Activated T-cell treated with anti-CD3 and anti-CD28 coated beads, Interleukin-2, amount 50 U/mL, for 24 hours (primary cell): ENCODE measurements around the gene POPDC2.
"Not testable (repeated sequence)": the region's sequence is repeated elsewhere in the genome, so short reads cannot be mapped to it uniquely, and the experiment has no call there.

ENCODE experiments used
- DNase-seq: peaks from one replicate; pipeline ENCODE4 v3.0.0-alpha.2; 2020
- H3K27ac Mint-ChIP-seq: 2 replicates; pipeline ENCODE4 v1.8.0; 2020; ENCODE audit warnings: mild to moderate bottlenecking, mixed read lengths
- H3K27me3 Mint-ChIP-seq: 2 replicates; pipeline ENCODE4 v1.8.0; 2020; ENCODE audit warnings: mixed read lengths
- H3K36me3 Mint-ChIP-seq: 2 replicates; pipeline ENCODE4 v1.8.0; 2020; ENCODE audit warnings: low read depth, mixed read lengths
- H3K4me1 Mint-ChIP-seq: 2 replicates; pipeline ENCODE4 v1.8.0; 2020; ENCODE audit warnings: low read depth, mixed read lengths
- H3K4me3 Mint-ChIP-seq: 2 replicates; pipeline ENCODE4 v1.8.0; 2020; ENCODE audit warnings: mild to moderate bottlenecking, moderate library complexity, mixed read lengths
- H3K9me3 Mint-ChIP-seq: 2 replicates; pipeline ENCODE4 v1.8.0; 2020; ENCODE audit warnings: mixed read lengths

Gene POPDC2, protein sequence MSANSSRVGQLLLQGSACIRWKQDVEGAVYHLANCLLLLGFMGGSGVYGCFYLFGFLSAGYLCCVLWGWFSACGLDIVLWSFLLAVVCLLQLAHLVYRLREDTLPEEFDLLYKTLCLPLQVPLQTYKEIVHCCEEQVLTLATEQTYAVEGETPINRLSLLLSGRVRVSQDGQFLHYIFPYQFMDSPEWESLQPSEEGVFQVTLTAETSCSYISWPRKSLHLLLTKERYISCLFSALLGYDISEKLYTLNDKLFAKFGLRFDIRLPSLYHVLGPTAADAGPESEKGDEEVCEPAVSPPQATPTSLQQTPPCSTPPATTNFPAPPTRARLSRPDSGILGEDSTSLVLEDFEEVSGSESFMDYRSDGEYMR

GRCh38 chr3:119660474-119661440 is at the start of gene POPDC2:
POPDC2 (minus strand) TSS chr3:119660589; CDS start chr3:119660423, 166 bp downstream.
- Mint-ChIP-seq H3K27me3 (no peaks in the 10 kb centered on the region), H3K36me3 (peaks cover 10% of the 10 kb centered on the region), H3K4me1 (peaks cover 1% of the 10 kb centered on the region), H3K4me3 (no peak within 1 kb of the TSS), H3K27ac (no peak within 1 kb of the TSS), H3K9me3 (no peaks in the 10 kb centered on the region)
- no peak for DNase-seq

GRCh38 chr3:119703820-119704531 is 43.6 kb upstream of the POPDC2 start:
- no peak for DNase-seq
- H3K4me1 Mint-ChIP-seq, result peaks cover 43% of the 10 kb centered on the region
- peak overlapping the region; percentile 68 for H3K4me3 Mint-ChIP-seq
- peaks cover 5% of the 10 kb centered on the region for H3K36me3 Mint-ChIP-seq
- H3K9me3 Mint-ChIP-seq, result peaks cover 10% of the 10 kb centered on the region
- H3K27ac Mint-ChIP-seq, result no peak overlapping the region
- H3K27me3 Mint-ChIP-seq, result peaks cover 11% of the 10 kb centered on the region

DNA sequence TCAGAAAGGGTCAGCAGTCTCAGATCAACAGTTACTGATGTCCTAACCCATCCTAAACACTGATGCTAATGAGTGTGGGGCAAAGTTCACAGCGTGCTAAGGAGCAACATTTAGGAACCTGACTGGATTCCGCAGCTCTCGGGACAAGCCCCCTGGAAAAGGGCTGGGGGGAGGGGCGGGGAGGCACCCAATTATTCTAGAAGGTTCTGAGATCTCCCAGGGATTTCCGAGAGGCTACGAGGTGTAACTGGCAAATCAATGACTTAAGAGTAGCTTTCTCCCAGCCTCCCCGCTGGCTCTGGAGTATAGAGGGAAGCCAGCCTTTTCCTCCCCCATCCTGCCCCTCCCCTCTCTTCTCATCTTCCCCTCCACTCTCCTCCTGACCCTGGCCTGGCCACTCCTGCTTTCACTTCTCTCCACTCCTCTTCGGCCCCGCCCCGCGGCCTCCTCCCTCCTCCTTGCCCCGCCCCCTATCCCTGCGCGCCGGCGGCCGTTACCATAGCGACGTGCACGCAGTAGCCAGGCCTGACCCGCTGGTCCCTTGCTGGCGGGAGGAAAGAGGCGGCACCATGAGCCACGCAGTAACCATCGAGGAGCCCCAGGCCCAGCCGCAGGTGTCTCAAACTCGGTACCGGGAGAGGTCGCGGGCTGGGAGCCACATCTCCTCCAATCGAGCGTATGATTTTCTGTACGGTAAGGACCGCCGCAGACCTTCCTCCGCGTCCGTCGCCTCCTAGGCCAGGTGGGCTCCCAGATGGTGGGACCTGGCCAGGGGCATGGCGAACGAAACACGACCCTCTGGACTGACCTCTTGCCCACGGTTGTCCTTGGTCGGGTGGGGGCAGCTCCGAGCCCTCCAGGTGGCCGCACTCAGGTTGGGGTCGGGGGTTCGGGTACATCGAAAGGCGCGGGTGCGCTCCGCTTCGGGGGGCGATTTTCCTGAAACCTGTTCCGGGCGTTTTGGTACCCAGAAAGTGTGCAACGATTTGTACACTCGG is 42.4 kb upstream of the POPDC2 start, which contains the start of gene CFAP91:
Gene CFAP91 (plus strand): TSS at position 493 of the 998 bp plus-strand sequence. CDS start 77 bp downstream, at position 570.
- Mint-ChIP-seq H3K27me3 (peaks cover 11% of the 10 kb centered on the region), H3K27ac (peak within 1 kb of the TSS; percentile 13), H3K9me3 (peaks cover 10% of the 10 kb centered on the region), H3K4me1 (peaks cover 43% of the 10 kb centered on the region), H3K36me3 (peaks cover 5% of the 10 kb centered on the region), H3K4me3 (peak within 1 kb of the TSS; percentile 68)
- DNase-seq, result peak; percentile 86

GRCh38 chr3:119700920-119701734 is 40.7 kb upstream of the POPDC2 start:
- H3K9me3 Mint-ChIP-seq, result peaks cover 10% of the 10 kb centered on the region
- H3K27ac Mint-ChIP-seq, result peak overlapping the region; percentile 92
- DNase-seq, result peak; percentile 36
- peaks cover 46% of the 10 kb centered on the region for H3K4me1 Mint-ChIP-seq
- H3K27me3 Mint-ChIP-seq, result peaks cover 11% of the 10 kb centered on the region
- H3K36me3 Mint-ChIP-seq, result peaks cover 5% of the 10 kb centered on the region
- H3K4me3 Mint-ChIP-seq, result no peak overlapping the region

- Mint-ChIP-seq H3K36me3 (peaks cover 5% of the 10 kb centered on the region), H3K27me3 (peaks cover 11% of the 10 kb centered on the region), H3K27ac (peak overlapping the region; percentile 92), H3K4me1 (peaks cover 46% of the 10 kb centered on the region), H3K4me3 (peak overlapping the region; percentile 8), H3K9me3 (peaks cover 10% of the 10 kb centered on the region)
- peak; percentile 31 for DNase-seq
Observed at GRCh38 chr3:119700269-119700919, 40.0 kb upstream of the POPDC2 start.

GRCh38 chr3:119697394-119697793 is 37.0 kb upstream of the POPDC2 start:
- no peak overlapping the region for H3K27ac Mint-ChIP-seq
- H3K4me1 Mint-ChIP-seq, result peaks cover 32% of the 10 kb centered on the region
- H3K4me3 Mint-ChIP-seq, result no peak overlapping the region
- peaks cover 10% of the 10 kb centered on the region for H3K9me3 Mint-ChIP-seq
- H3K27me3 Mint-ChIP-seq, result no peaks in the 10 kb centered on the region
- no peak for DNase-seq
- H3K36me3 Mint-ChIP-seq, result peaks cover 5% of the 10 kb centered on the region

GRCh38 chr3:119695480-119695879 is 35.1 kb upstream of the POPDC2 start:
- no peak for DNase-seq
- H3K36me3 Mint-ChIP-seq, result no peaks in the 10 kb centered on the region
- H3K27me3 Mint-ChIP-seq, result no peaks in the 10 kb centered on the region
- H3K27ac Mint-ChIP-seq, result no peak overlapping the region
- peaks cover 15% of the 10 kb centered on the region for H3K4me1 Mint-ChIP-seq
- H3K4me3 Mint-ChIP-seq, result no peak overlapping the region
- H3K9me3 Mint-ChIP-seq, result peaks cover 3% of the 10 kb centered on the region

GRCh38 chr3:119690043-119690656 is 29.8 kb upstream of the POPDC2 start:
- Mint-ChIP-seq H3K4me1 (no peaks in the 10 kb centered on the region), H3K27ac (no peak overlapping the region), H3K9me3 (no peaks in the 10 kb centered on the region), H3K4me3 (no peak overlapping the region), H3K27me3 (peaks cover 9% of the 10 kb centered on the region), H3K36me3 (no peaks in the 10 kb centered on the region)
- no peak for DNase-seq

- Mint-ChIP-seq H3K9me3 (no peaks in the 10 kb centered on the region), H3K27ac (no peak overlapping the region), H3K36me3 (no peaks in the 10 kb centered on the region), H3K4me1 (no peaks in the 10 kb centered on the region), H3K4me3 (no peak overlapping the region), H3K27me3 (peaks cover 9% of the 10 kb centered on the region)
- DNase-seq, result no peak
Observed at GRCh38 chr3:119683421-119683820, 23.0 kb upstream of the POPDC2 start.

DNA sequence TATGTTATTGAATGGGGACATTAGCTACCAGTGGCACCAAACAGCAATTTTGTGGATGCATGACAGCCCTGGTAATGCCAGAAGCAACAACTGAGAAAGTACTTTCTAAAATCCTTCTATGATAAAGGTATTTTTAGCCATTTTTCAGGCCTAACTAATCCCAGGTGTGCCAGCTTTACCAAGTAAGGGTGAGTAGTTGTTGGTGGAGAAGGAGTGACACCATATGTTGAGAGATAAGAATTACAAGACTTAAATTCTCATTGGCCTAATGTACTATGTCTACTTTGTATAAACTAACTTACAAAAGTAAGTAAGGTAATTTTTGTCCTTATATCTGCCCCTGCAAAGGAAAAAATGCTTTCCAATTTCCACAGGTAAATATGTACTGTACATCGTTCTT is 20.9 kb upstream of the POPDC2 start:
- peaks cover 11% of the 10 kb centered on the region for H3K4me1 Mint-ChIP-seq
- H3K27ac Mint-ChIP-seq, result no peak overlapping the region
- H3K4me3 Mint-ChIP-seq, result no peak overlapping the region
- H3K36me3 Mint-ChIP-seq, result peaks cover 8% of the 10 kb centered on the region
- no peaks in the 10 kb centered on the region for H3K27me3 Mint-ChIP-seq
- H3K9me3 Mint-ChIP-seq, result no peaks in the 10 kb centered on the region
- no peak for DNase-seq

DNA sequence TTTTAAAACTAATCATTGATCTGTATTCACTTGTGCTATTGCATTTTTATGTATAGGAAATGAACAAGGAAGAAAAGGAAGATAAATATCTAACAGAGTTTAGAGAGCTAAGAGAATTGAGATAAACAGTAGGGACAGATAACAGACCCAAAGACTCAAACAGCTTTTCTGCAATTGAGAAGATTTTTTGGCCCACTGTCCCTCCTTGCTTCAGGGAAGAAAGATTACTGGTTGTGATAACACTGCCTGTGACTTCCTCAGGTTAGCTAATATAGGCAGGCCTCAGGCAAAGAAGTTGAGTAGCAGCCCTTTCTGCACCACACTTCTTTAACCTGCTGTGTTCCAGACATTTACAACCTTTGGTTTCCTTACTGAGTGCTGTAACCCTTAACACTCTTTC is 19.5 kb upstream of the POPDC2 start:
- Mint-ChIP-seq H3K27ac (no peak overlapping the region), H3K9me3 (no peaks in the 10 kb centered on the region), H3K36me3 (peaks cover 20% of the 10 kb centered on the region), H3K4me3 (no peak overlapping the region), H3K4me1 (peaks cover 25% of the 10 kb centered on the region), H3K27me3 (no peaks in the 10 kb centered on the region)
- no peak for DNase-seq

- DNase-seq, H3K27ac Mint-ChIP-seq, H3K27me3 Mint-ChIP-seq, H3K4me3 Mint-ChIP-seq, H3K9me3 Mint-ChIP-seq: not testable (repeated sequence)
- Mint-ChIP-seq H3K36me3 (peaks cover 37% of the 10 kb centered on the region), H3K4me1 (peaks cover 30% of the 10 kb centered on the region)
Observed at GRCh38 chr3:119678209-119678608, 17.8 kb upstream of the POPDC2 start.
